OCI-LY3 (cell line): ENCODE data around the gene IL1RAP.

Source experiments
- H2AFZ ChIP-seq: fragments of 200-600, 300-600 bp; shearing (Covaris generic); 2 replicates; pipeline ENCODE4 v1.6.0; 2014; ENCODE audit warnings: antibody characterized with exemption, low read depth, low read length
- H3K27ac ChIP-seq: fragments of 200-600, 300-600 bp; sonication (generic); 2 replicates; pipeline ENCODE4 v1.5.1; 2014; ENCODE audit warnings: mild to moderate bottlenecking, low read length, moderate library complexity, mixed read lengths
- H3K27me3 ChIP-seq: fragments of 200-600, 300-600 bp; sonication (generic); 2 replicates; pipeline ENCODE4 v1.6.1; 2014; ENCODE audit warnings: low read depth, low read length, mixed read lengths
- H3K36me3 ChIP-seq: fragments of 200-600, 300-600 bp; sonication (generic); replicated peaks from 2 replicates; pipeline ENCODE3; 2014; ENCODE audit warnings: low read depth, low read length, mixed read lengths
- H3K4me1 ChIP-seq: fragments of 300-600, 200-600 bp; sonication (generic); 2 replicates; pipeline ENCODE4 v1.6.1; 2014; ENCODE audit warnings: low read length, mixed read lengths
- H3K4me2 ChIP-seq: fragments of 200-600, 300-600 bp; sonication (generic); 2 replicates; pipeline ENCODE4 v1.6.1; 2014; ENCODE audit warnings: low read length, mixed read lengths
- H3K4me3 ChIP-seq: fragments of 300-600, 200-600 bp; sonication (generic); 2 replicates; pipeline ENCODE4 v1.5.1; 2014; ENCODE audit warnings: antibody characterized with exemption, mild to moderate bottlenecking, low read length, moderate library complexity
- H3K79me2 ChIP-seq: fragments of 300-600, 200-600 bp; shearing (Covaris generic); 2 replicates; pipeline ENCODE4 v1.6.1; 2014; ENCODE audit warnings: mild to moderate bottlenecking, low read length, mixed read lengths
- H3K9ac ChIP-seq: fragments of 300-600, 200-600 bp; shearing (Covaris generic); 2 replicates; pipeline ENCODE4 v1.6.0; 2014; ENCODE audit warnings: mild to moderate bottlenecking, low read length, moderate library complexity
- H3K9me3 ChIP-seq: fragments of 200-600, 300-600 bp; shearing (Covaris generic); 2 replicates; pipeline ENCODE4 v1.6.1; 2014; ENCODE audit warnings: low read length, mixed read lengths; ENCODE audit not compliant: insufficient read depth
- H4K20me1 ChIP-seq: fragments of 200-600, 300-600 bp; sonication (generic); 2 replicates; pipeline ENCODE4 v1.6.1; 2016; ENCODE audit warnings: low read length, mixed read lengths; ENCODE audit not compliant: insufficient read depth
- EZH2phosphoT487 ChIP-seq: fragments of 200-600 bp; shearing (Covaris generic); IDR thresholded peaks from 2 replicates; pipeline ENCODE4 v1.6.1; 2018; ENCODE audit warnings: antibody characterized with exemption, mixed run types, low read depth
- TF ChIP-seq, protein P1 (sequence below): fragments of 200-600, 300-600 bp; sonication (generic); IDR thresholded peaks from 2 replicates; pipeline ENCODE4 v1.5.1; 2014; ENCODE audit warnings: antibody characterized with exemption, low read length, low read depth

The IL1RAP gene

DNA sequence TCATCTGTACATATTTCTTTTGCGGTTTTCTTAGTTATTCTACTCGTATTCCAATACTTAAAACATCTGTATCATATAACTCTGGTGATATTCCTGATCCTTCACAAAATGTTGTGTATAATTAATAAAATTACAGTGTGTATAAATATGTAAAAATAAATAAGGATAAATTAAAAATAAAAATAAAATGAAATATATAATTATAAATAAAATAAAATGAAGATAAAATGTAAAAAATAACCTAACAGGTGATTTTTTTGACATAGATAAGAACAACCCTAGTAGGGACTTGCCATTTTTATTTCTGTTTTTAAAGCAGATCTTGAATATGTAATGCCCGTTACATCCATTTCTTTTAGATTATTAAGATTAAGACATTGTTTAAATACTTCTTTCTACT, 25.6 kb downstream of the IL1RAP start:
- no peaks in the 10 kb centered on the region for H3K27me3 ChIP-seq
- H4K20me1 ChIP-seq, result no peaks in the 10 kb centered on the region
- H3K36me3 ChIP-seq, result no peaks in the 10 kb centered on the region
- H3K9me3 ChIP-seq, result no peaks in the 10 kb centered on the region
- TF ChIP-seq, protein P1, sequence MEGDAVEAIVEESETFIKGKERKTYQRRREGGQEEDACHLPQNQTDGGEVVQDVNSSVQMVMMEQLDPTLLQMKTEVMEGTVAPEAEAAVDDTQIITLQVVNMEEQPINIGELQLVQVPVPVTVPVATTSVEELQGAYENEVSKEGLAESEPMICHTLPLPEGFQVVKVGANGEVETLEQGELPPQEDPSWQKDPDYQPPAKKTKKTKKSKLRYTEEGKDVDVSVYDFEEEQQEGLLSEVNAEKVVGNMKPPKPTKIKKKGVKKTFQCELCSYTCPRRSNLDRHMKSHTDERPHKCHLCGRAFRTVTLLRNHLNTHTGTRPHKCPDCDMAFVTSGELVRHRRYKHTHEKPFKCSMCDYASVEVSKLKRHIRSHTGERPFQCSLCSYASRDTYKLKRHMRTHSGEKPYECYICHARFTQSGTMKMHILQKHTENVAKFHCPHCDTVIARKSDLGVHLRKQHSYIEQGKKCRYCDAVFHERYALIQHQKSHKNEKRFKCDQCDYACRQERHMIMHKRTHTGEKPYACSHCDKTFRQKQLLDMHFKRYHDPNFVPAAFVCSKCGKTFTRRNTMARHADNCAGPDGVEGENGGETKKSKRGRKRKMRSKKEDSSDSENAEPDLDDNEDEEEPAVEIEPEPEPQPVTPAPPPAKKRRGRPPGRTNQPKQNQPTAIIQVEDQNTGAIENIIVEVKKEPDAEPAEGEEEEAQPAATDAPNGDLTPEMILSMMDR, result no peak
- H3K9ac ChIP-seq, result no peak overlapping the region
- H3K4me3 ChIP-seq, result no peak overlapping the region
- H3K4me1 ChIP-seq, result no peaks in the 10 kb centered on the region
- no peak overlapping the region for H3K4me2 ChIP-seq
- H3K27ac ChIP-seq, result no peak overlapping the region
- H2AFZ ChIP-seq, result no peak overlapping the region
- no peaks in the 10 kb centered on the region for H3K79me2 ChIP-seq

DNA sequence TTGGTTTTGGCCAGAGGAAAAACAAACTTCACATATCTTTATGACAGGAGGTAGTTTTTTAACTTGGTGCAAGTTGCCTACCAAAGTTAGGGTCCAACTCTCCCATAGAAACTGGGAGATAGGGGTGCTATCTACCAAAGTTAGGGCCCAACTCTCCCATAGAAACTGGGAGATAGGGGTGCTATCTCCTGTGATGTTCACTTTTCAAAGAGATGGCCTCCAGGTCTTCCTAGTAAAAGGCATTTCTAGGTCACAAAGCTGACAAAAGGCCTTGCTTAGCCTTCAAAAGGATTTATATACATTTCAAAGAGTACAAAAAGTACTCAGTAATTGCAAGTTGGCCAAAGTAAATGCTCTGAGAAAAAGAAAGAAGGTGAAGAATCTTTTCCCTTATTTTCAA, 27.1 kb downstream of the IL1RAP start:
- no peaks in the 10 kb centered on the region for H3K79me2 ChIP-seq
- H3K36me3 ChIP-seq, result no peaks in the 10 kb centered on the region
- H3K9ac ChIP-seq, result no peak overlapping the region
- no peak overlapping the region for H3K27ac ChIP-seq
- H3K4me2 ChIP-seq, result no peak overlapping the region
- H2AFZ ChIP-seq, result no peak overlapping the region
- no peaks in the 10 kb centered on the region for H3K9me3 ChIP-seq
- no peak overlapping the region for H3K4me3 ChIP-seq
- no peaks in the 10 kb centered on the region for H3K4me1 ChIP-seq
- no peaks in the 10 kb centered on the region for H3K27me3 ChIP-seq
- TF ChIP-seq EZH2phosphoT487, result no peak
- TF ChIP-seq, protein P1, result no peak
- no peaks in the 10 kb centered on the region for H4K20me1 ChIP-seq

DNA sequence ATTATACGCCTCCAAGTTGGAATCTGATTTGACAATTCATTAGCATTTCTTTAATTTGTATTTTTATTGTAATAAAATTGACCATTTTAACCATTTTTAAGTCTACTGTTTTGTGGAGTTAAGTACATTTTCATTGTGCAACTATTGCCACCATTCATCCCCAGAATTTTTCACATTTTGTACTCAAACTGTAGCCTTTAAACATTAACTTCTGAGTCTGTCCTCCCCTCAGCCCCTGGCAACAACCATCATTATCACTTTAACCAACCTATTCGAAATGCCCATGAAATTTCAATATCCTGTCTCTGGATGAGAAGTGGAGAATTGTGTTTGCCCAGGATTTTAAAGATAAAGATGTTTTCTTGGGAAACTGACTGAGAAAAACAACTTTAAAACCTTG, 27.7 kb downstream of the IL1RAP start:
- no peak overlapping the region for H2AFZ ChIP-seq
- no peaks in the 10 kb centered on the region for H3K9me3 ChIP-seq
- no peak overlapping the region for H3K4me2 ChIP-seq
- no peak overlapping the region for H3K9ac ChIP-seq
- H3K4me3 ChIP-seq, result no peak overlapping the region
- H3K79me2 ChIP-seq, result no peaks in the 10 kb centered on the region
- no peaks in the 10 kb centered on the region for H3K36me3 ChIP-seq
- no peaks in the 10 kb centered on the region for H4K20me1 ChIP-seq
- no peak overlapping the region for H3K27ac ChIP-seq
- H3K4me1 ChIP-seq, result no peaks in the 10 kb centered on the region
- TF ChIP-seq, protein P1, result no peak
- TF ChIP-seq EZH2phosphoT487, result no peak
- H3K27me3 ChIP-seq, result no peaks in the 10 kb centered on the region

DNA sequence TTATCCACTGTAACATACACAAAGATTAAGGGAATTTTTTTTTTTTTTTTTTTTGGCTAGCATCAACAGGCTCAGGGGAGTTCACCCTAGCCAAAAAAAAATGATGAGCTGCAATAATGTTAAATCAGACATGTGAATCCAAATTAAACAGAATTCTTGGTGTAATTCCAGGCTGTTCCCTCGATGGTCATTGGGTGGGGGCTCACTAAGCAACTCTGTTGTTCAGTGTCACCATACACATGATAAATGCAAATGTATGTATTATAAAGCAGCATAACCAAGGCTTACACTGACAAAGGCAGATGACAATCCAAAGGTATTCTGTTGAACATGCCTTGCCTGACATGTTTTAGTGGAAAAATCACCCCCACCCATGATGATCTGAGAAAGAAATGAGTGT, 29.0 kb downstream of the IL1RAP start:
- Histone ChIP-seq H2AFZ (no peak overlapping the region), H4K20me1 (no peaks in the 10 kb centered on the region), H3K36me3 (no peaks in the 10 kb centered on the region), H3K27me3 (no peaks in the 10 kb centered on the region), H3K4me2 (no peak overlapping the region), H3K4me3 (no peak overlapping the region), H3K27ac (no peak overlapping the region), H3K9me3 (no peaks in the 10 kb centered on the region), H3K9ac (no peak overlapping the region), H3K4me1 (no peaks in the 10 kb centered on the region), H3K79me2 (no peaks in the 10 kb centered on the region)
- TF ChIP-seq, protein P1, result no peak
- TF ChIP-seq EZH2phosphoT487, result no peak
